C4-2B (cell line): ENCODE measurements around the gene BNC2.

Experiments
- CTCF ChIP-seq: fragments of 450-650 bp; conservative IDR thresholded peaks from 2 replicates; pipeline ENCODE4 v1.5.1; 2017; ENCODE audit warnings: mild to moderate bottlenecking
- ZFX ChIP-seq: fragments of 450-650 bp; IDR thresholded peaks from 2 replicates; pipeline ENCODE4 v1.6.1; 2017

- TF ChIP-seq CTCF (no peak), ZFX (no peak)
These were observed 459.2 kb downstream of the BNC2 start for GRCh38 chr9:16411311-16411710.
